Type B pancreatic cell (in vitro differentiated cells): ENCODE results near the gene MARK3. TPM values are rescaled to one million over a fixed set of nuclear protein-coding genes. Genes with fewer than 3 reads are reported as not detected.
"Not testable (repeated sequence)": the region's sequence is repeated elsewhere in the genome, so short reads cannot be mapped to it uniquely, and the experiment has no call there.

Experiments used
- DNase-seq: peaks from one replicate; pipeline ENCODE4 v3.0.0; 2021; ENCODE audit warnings: mixed read lengths; ENCODE audit not compliant: unreplicated experiment; ENCODE audit errors: extremely low spot score
- H3K27ac Mint-ChIP-seq: 2 replicates; pipeline ENCODE4 v1.8.0; 2021; ENCODE audit warnings: mild to moderate bottlenecking, mixed read lengths
- H3K27me3 Mint-ChIP-seq: 2 replicates; pipeline ENCODE4 v1.8.0; 2021; ENCODE audit warnings: mixed read lengths
- H3K36me3 Mint-ChIP-seq: 2 replicates; pipeline ENCODE4 v1.8.0; 2021; ENCODE audit warnings: mixed read lengths
- H3K4me1 Mint-ChIP-seq: one replicate; pipeline ENCODE4 v1.8.0; 2021; ENCODE audit warnings: mixed read lengths; ENCODE audit not compliant: unreplicated experiment
- H3K4me3 Mint-ChIP-seq: 2 replicates; pipeline ENCODE4 v1.8.0; 2021; ENCODE audit warnings: mild to moderate bottlenecking, mixed read lengths
- H3K9me3 Mint-ChIP-seq: 2 replicates; pipeline ENCODE4 v1.8.0; 2021; ENCODE audit warnings: mixed read lengths
- total RNA-seq: library from RNA; stranded (reverse); gene quantifications from 2 replicates; pipeline ENCODE4 v1.2.1, GENCODE V29; 2021; ENCODE audit warnings: low replicate concordance
- TF ChIP-seq, protein P1 (sequence below): fragments of 200-600 bp; sonication (generic); conservative IDR thresholded peaks from 2 replicates; pipeline ENCODE4 v1.5.0; 2021; ENCODE audit warnings: antibody characterized with exemption, mild to moderate bottlenecking

Gene MARK3
- total RNA-seq, 1 donor from 2014 or later: 91.4 TPM

DNA sequence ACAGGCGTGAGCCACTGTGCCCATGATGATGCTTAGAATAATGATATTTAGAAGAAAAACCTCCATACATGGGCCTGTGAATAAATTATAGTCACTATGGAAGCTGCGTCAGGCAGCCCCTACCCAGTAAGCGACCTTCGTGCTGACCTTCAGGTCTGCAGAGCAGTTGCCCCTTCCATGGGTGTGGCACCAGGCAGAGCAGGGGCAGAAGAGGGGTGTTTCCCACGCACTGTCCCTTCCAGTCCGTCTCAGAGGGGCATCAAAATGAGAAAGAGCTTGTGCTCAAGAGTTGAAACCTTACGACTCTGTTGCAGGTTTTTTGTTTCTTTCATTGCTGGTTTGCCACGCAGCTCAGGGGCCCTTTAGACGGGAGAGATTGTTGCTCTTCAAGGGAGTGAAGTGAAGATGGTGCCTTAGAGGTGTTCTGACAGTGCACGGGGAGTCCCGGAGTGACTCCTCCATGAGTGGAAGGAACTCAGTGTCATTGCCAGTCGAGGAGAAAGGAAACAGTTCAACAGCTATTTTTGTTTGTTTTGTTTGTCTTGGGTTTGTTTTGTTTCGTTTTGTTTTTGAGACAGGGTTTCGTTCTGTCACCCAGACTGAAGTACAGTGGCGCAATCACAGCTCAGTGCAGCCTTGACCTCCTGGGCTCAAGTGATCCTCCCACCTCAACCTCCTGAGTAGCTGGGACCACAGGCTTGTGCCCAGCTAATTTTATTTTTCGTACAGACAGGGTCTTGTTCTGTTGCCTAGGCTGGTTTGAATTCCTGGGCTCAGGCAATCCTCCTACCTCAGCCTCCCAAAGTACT lies 123.5 kb downstream of the MARK3 start:
- Mint-ChIP-seq H3K36me3 (peaks cover 23% of the 10 kb centered on the region), H3K27ac (no peak overlapping the region)

DNA sequence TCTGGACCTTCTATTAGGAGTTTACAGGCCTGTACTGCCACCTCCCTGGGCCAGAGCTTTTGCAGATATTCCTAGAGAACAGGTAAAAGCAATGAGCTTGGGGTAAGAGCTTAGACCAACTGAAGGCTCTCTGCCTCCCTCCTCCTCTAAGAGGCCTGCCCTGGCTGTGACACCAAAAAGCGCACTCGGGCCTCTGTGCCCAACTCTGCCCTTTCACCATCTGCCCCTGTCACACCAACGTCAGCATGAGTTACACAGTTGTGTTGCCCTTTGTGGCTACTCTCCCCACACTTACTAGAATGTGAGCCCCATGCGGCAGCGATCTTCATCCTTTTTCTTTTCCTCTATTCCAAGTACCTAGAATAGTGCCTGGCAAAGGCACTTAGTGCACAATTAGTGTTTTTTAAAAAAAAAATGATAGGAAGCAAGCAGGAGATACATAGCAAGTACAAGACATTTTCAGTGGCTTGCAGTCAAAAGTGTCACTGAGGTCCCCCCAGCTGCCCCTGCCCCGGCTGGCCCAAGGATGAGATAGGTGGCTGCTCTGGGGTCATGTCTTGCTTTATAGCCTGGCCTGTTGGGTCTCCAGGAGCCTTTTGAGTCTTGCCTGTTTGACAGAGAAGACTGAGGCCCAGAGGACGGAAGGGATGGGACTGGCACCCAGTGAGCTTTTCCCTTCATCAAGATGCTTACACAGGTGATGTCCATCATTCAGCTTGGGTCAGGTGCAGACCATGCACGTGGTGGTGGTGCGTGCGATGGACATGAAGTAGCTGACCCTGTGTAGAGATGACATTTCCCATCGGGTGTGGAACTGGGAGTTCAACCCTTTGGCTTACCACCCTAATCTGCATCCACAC lies 124.9 kb downstream of the MARK3 start:
- H3K36me3 Mint-ChIP-seq: peaks cover 20% of the 10 kb centered on the region
- no peak overlapping the region for H3K4me3 Mint-ChIP-seq
- peak overlapping the region; percentile 38 for H3K27ac Mint-ChIP-seq
- no peaks in the 10 kb centered on the region for H3K27me3 Mint-ChIP-seq
- TF ChIP-seq, protein P1, sequence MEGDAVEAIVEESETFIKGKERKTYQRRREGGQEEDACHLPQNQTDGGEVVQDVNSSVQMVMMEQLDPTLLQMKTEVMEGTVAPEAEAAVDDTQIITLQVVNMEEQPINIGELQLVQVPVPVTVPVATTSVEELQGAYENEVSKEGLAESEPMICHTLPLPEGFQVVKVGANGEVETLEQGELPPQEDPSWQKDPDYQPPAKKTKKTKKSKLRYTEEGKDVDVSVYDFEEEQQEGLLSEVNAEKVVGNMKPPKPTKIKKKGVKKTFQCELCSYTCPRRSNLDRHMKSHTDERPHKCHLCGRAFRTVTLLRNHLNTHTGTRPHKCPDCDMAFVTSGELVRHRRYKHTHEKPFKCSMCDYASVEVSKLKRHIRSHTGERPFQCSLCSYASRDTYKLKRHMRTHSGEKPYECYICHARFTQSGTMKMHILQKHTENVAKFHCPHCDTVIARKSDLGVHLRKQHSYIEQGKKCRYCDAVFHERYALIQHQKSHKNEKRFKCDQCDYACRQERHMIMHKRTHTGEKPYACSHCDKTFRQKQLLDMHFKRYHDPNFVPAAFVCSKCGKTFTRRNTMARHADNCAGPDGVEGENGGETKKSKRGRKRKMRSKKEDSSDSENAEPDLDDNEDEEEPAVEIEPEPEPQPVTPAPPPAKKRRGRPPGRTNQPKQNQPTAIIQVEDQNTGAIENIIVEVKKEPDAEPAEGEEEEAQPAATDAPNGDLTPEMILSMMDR: no peak
- DNase-seq: no peak
- H3K9me3 Mint-ChIP-seq: no peaks in the 10 kb centered on the region
- H3K4me1 Mint-ChIP-seq: no peaks in the 10 kb centered on the region

More for the DNA sequence above, 123.5 kb downstream of the MARK3 start:
- Mint-ChIP-seq H3K4me3 (no peak overlapping the region), H3K9me3 (no peaks in the 10 kb centered on the region), H3K4me1 (no peaks in the 10 kb centered on the region), H3K27me3 (no peaks in the 10 kb centered on the region)
- DNase-seq: no peak
- TF ChIP-seq, protein P1: no peak

DNA sequence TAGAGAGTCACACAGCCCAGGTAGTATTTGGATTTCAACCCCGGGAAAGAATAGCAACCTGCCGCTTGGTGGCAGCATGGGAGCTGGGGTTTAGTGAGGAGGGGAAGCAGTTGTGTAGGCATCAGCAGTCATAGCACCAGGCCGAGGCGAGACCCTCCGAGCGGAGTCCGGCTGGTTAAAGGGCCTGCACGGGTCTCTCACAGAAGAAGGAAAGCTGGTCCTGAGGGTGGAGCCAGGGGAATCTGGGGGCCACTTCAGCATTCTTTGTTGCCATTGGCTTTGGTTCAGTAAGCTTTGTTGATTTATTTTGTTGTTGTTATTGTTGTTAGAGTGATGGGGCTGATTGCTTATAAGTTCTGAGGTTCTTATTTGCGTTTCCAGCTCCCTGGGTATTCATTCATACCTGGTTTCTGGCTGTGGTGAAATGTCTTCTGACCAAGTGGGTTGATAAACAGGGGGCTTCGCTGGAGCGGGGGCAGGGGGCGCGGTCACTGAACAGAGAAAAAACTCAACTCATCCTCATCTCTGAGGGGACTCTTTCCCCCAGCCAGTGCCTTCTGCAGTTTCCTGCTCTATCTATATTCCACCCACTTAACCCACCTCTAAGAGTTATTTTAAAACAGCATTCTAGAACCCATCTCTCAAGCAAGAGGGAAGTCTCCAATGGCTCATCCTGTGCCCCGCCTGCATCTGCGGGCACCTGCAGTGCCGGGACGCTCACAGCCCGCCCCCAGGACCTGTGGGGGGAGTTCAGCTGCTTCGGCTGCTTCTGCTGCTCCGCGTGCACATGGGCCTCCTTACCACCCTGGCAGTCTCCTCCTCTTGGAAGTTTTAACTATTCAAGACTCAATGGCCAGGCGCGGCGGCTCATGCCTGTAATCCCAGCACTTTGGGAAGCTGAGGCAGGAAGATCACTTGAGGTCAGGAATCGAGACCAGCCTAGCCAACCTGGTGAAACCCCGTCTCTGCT lies 125.8 kb downstream of the MARK3 start:
- Mint-ChIP-seq H3K36me3 (peaks cover 15% of the 10 kb centered on the region), H3K27ac (peak overlapping the region; percentile 38), H3K4me3 (no peak overlapping the region), H3K9me3 (no peaks in the 10 kb centered on the region), H3K27me3 (no peaks in the 10 kb centered on the region), H3K4me1 (no peaks in the 10 kb centered on the region)
- no peak for DNase-seq
- TF ChIP-seq, protein P1: no peak

DNA sequence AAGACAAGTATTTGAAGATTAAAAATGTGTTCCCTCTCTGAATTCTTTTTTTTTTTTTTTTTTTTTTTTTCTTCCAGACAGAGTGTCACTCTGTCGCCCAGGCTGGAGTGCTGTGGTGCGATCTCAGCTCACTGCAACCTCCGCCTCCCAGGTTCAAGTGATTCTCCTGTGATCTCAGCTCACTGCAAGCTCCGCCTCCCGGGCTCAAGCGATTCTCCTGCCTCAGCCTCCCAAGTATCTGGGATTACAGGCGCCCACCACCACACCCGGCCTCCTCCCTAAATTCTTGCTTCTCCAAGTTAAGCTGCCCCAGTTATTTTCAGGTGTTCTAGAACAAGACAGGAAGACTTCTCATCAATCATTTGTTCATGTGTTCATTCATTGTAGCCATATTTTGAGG lies 127.0 kb downstream of the MARK3 start:
- not testable (repeated sequence) for H3K4me3 Mint-ChIP-seq, DNase-seq, H3K27me3 Mint-ChIP-seq, H3K4me1 Mint-ChIP-seq, H3K27ac Mint-ChIP-seq, H3K9me3 Mint-ChIP-seq
- H3K36me3 Mint-ChIP-seq: peaks cover 15% of the 10 kb centered on the region

DNA sequence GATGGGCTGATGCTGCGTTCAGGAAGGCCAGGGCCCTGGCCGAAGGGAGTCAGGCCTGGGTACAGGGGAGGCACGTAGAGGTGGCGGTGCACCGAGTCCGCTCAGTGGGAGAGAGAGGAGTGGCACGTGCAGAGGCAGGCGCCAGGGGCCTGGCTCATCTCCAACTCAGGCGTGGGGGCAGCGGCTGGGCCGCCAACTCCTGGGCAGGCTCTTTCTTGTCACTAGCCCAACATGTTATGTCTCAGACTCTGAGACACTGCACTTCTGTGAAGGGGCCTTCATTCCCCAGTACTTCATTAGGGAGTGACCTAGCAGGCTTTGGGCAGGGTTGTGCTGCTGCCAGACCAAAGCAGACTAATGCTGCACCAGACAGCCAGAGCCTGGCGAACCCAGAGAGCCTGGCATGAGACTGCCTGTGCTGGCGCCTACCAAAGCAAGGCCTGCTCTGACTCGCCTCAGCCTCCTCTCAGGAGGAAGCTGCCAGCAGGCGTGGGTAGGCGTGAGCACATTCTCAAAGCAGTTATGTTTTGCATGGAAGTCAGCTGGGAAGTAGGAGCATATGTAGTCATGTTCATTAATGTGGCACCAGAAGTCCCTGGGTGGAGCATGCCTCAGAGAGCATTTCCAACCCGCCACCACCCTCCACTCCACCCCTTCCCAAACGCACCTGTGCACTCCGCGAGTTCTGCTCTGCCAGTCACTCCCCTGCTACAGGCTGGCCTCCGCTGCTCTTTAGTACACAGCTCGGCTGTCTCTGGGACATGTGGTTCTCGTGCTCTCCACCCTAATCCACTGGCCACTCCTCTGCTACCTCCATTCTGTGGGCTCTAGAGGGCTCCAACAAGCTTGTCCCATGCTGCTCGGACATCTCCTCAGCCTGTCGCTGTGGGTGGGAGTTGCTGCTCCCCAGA lies 127.7 kb downstream of the MARK3 start:
- Mint-ChIP-seq H3K27me3 (no peaks in the 10 kb centered on the region), H3K36me3 (peaks cover 15% of the 10 kb centered on the region), H3K4me3 (no peak overlapping the region), H3K4me1 (peaks cover 9% of the 10 kb centered on the region), H3K27ac (no peak overlapping the region), H3K9me3 (no peaks in the 10 kb centered on the region)
- no peak for DNase-seq
- TF ChIP-seq, protein P1: no peak
